Measurements from ENCODE around the gene CRHR2.

CRHR2 gene

DNA sequence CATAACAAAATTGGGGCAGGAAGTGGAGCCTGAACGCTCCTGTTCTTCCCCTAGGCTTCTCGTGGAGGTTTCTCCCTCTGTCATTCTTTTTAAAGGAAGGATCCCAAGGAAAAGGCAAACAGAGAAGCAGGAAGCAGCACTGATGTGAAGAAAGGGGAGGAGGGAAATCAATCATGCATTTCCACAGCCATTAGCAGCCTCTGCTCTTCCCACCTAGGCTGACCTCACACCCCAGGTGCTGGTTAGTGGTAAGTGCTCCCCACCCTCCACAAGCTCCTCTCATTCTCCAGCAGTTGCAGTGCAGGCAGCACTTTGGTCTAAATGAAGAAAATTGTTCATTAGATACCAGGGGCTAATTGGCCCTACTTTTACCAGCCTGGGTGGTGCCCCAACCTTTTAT, 2.6 kb downstream of the CRHR2 start:
- no peak for DNase-seq (ENCODE audit: low spot score)

DNA sequence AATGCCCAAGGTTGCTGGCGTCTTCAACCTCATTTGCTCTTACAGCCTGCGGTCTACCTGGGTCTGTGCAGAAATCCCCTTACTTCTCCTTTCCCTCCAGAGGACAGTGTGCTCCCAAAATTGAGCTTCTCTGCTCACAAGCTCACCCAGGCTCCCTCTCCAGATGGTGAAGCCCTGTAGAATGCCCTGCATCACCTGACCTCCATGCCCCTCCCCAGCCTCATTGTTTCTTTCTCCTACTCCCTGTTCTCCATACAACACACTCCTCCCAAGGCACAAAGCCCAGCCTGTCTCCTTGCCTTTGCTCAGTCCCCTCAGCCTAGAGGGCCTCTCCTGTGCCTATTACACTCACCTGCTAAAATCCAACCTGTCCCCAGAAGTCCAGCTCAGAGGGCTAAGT, 3.5 kb downstream of the CRHR2 start:
- no peak for DNase-seq (ENCODE audit: low spot score)

DNA sequence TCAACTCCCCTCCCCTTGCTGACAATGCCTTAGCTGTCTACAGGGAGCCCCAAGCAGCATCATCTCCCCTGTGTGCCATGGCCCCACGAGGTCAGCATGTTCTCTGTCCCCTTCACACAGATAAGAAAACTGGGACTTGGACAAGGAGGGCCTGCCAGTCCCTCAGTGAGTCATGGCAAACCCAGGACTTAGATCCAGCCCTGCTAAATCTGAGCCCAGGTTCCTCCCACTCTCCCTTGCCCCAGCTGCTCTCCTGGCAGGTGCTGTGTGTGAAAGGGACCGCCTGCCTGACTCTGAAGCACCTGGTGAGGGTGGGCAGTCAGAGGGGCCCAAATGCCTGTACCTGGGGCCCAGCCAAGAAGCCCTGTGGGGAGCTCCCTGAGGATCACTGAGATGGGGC, 7.4 kb downstream of the CRHR2 start:
- DNase-seq (ENCODE audit: low spot score), result no peak

DNA sequence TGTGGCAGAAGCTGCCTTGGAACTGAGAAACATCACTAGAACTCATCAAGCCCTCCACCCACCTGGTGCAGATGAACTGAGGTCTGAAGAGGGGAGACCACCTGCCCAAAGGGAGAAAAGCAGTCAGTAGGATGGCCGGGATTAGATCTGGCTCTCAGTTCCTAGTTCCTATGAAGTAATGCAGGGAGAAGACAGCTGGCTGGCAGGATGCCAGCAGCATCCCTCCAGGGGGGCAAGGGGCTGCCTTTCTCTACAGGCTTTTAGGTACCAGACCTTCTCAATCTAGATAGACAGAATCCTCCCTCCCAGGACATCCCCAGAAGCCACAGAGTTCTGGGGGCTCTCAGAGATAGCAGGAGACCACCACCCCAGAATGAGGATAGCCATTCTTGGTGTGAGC, 7.8 kb downstream of the CRHR2 start:
- DNase-seq (ENCODE audit: low spot score), result no peak

DNA sequence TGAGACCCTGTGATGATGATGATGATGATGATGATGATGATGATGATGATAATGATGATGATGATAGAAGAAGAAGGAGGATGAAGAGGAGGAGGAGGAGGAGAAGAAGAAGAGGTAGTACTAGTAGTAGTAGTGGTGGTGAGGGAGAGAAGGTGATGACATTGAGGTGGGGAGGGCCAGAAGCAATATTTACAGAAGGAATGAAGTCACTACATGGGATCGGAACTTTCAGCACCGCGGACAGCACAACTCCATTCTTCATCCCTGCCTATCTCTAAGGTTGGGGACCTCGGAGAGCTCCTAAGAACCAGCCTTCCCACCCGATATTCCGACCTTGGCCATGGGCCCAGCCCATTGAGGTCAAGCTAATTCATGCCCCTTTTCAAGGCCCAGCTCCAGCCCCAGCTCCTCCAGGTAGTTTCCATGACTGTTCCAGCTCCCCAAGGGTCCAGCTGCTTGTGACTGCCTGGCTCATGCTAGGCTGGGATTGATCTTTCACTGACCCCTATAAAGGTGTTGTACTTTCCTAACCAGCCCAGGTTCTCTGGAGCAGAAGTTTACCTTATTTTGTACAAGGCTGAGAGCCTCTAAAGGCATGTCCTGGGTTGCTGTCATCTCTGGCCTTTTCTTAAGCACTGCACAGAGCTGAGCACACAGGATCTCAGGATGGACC, 10.3 kb downstream of the CRHR2 start:
- DNase-seq (ENCODE audit: low spot score), result no peak

DNA sequence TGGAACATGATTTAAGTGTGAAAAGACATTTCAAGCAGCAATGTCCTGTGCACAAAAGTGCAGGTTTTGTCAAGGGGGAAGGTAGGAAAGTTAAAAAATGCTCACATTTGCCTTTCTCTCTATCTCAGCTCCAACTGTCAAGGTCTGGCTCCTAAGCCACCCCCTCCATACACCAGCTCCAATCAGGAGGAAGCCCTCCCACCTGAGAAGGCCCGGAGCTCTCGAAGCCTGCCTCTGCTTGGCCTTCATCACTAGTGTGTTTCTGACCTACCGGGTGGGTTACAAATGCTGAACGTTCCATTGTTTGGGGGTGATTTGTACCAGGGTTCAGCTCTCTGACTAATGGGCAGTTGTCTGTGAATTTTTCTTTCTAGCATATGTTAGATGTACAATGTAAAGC, 14.2 kb downstream of the CRHR2 start:
- no peak for DNase-seq (ENCODE audit: low spot score)

DNA sequence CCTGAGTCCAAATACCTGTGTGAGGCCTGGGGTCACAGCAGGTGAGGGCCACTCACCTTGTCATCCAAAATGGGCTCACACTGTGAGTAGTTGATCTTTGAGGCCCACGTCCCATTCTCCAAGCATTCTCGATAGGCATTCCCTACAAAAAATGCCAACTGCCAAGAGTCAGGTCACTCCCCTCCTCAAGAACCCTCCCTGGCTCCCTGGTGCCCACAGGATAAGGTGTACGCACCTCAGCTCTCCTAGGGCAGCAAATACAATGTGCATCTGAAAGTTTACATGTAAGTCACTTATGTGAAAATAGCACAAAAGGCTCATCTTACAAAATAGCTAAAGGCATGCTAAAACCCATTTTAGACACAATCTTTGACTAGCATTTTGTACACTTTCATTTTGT, 15.1 kb downstream of the CRHR2 start:
- DNase-seq (ENCODE audit: low spot score), result no peak

DNA sequence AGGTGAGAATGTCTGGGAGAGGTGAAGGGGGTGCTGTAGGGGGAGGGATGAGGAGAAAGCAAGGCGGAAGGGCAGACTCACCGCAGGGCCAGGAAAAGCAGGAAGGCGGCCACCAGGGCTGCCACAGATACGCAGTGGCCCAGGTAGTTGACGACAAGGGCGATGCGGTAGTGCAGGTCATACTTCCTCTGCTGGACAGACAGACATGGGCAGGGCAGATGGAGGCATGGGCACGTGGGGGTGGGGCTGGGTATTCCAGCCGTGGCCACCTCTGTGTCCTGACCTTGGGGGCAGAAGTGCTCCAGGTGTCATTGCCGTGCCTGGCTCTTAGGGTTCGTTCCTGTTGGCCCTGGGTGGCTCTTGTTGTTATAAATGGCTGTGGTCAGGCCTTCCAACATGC, 16.8 kb downstream of the CRHR2 start:
- DNase-seq (ENCODE audit: low spot score), result no peak

DNA sequence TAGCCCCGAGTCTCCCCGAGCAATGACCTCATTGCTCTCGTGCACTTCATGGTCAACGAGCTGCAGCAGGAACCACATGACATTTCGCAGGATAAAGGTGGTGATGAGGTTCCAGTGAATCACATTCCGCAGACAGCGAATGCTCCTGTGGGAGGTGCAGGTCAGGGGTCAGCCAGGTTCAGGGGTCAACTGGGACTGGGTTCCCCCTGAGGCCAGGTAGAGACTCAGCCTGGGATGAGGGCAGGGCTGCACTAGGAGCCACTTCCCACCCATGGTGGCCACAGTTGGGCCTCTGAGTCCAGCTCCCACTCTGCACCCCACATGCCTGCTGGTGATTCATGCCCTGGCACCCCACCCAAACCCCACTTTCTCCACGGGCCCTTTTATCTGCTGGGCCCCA, 17.2 kb downstream of the CRHR2 start:
- no peak for DNase-seq (ENCODE audit: low spot score)

DNA sequence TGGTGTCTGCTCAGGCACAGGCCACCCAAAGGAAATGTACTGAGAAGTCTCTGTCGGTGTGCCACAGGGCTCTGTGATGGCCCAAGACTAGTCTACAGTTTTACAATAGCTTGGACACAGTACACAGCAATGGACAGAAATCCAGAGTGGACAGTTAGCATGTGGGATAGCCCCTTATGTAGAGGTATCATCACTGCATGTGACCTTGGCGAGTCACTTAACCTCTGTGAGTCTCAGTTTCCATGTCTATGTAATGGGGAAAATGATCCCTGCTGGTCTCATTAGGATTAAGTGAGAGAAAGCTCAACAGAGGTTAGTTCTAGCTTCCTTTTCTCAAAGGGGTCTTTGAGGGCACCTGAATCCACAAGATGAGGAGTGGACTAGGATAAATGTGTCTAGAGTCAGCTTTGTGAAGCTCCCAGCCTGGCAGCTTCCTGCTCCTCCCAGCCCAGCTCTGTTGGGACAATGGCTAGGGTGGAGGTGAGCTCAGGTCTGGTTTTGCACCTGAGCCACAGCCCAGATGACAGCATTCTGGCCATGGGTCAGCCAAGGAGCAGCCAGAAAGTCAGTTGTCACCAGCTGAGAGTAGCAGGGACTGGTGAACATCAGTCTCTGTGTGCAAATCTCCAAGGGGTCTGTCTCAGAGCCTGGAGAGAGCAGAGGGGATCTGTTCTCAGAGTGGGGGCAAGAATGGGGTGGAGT, 17.9 kb downstream of the CRHR2 start:
- DNase-seq (ENCODE audit: low spot score), result no peak

DNA sequence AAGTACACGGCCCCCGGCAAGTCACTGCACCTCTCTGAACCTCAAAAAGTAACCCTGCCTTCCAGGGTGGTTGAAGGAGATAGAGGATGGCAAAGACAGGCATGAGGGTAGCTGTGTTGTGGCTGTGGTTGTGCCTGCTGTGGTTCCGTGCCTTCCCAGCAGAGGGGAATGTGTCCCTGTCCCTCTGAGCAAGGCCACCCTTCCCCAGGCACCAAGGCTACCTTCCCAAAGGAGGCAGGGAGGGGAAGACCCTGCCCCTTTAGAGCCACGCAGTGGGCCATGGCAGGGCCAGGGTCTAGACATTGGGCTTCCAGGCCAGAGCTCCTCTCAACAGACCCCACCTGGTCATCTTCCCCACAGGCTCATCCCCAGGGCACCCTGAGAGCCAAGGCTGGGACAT, 18.8 kb downstream of the CRHR2 start:
- DNase-seq (ENCODE audit: low spot score), result no peak

DNA sequence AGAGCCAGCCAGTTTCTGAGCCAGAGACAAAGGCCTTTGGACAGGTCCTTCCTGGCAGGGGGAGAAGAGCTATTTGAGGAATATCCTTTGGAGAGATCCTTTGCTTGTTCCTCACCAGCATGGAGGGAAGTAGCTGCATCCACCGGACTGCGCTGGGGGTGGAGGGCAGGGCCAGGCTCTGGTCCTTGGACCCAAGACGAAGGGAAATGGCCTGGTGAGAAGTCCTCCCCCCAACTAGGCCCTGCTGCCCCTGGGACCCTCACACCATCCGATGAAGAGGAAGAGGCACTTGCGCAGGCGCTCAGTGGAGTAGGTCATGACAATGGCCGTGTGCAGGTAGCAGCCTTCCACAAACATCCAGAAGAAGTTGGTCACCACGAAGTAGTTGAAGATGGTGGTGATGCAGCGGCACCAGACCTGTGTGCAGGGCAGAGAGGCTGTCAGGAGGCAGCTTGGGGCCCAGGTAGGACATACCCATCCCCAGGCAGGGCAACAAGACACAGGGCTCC, 19.8 kb downstream of the CRHR2 start:
- no peak for DNase-seq (ENCODE audit: low spot score)

DNA sequence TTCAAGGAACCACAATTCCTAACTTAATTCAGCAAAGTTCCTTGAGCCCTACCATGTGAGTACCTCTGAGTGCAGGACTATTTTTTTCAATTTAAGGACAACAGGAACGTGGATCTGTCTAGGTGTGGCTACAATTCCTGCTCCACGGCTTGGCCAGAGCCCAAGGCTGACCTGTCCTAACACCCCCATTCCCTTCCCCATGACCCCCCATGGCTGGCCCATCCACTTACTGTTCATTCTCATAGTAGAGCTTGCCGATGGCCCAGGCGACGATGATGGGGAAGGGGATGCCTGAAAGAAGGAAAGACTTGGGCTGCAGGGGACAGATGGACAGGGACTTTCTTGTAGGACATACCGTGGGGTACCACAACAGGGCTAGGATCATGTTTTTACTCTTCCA, 20.3 kb downstream of the CRHR2 start:
- no peak for DNase-seq (ENCODE audit: low spot score)

DNA sequence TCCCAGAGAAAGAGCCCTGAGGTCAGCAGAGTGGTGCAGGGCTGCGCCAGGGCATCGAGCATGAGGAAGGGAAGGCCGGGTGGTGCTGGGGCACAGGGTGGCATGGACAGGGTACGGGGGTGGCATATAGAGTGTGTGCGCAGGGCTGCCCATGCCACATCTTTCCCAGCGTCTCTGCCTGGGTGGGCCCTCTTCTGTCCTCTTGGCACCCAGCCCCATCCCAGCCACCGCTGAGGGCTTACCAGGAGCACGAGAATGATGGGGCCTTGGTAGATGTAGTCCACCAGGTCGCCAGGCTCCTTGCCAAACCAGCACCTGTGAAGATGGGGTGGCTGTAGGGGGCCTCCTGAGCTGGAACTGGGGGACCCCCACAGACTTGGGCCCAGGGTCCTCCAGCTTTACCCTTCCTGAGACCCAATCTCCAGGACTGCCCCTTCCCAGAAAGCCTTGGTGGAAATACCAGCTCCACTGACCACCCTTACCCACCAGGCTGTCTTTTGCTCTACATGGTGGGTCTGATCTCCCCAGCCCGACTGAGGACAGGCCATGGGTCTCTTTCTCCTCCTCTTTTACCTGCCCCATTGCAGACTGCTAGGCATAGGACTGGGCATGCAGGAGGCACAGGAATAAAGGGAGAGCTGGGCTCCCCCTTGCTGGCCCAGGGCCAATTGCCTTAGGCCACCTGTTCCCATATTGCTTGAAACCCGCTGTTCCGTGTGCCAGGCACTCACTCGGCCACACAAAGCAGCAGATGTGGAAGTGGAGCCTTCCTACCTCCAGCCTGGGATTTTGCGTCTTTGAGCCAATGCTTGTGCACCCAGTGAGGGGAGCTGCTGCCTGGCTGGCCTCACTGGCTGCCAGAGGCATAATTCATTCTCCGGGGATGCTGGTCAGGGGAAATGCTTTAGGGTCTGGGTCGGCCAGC, 21.7 kb downstream of the CRHR2 start:
- DNase-seq (ENCODE audit: low spot score), result peak; percentile 68

DNA sequence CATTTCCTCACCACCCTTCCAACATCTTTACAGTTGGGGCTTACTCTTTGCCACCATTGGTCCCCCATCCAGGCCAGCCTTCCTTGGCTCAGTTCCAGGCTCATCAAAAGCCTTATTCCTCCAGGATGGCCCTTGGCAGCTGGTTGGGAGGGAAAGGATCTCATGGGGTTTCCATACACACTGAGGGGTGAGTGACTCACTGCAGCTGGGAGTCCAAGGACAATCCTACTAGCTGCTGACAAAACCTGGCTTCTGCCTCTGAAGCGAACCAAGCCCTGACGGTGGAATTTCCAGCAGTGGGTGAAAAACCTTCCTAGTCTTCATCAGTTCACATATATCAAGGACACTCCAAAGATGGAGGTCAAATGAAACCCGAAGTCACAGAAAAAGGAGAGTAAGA, 22.9 kb downstream of the CRHR2 start:
- DNase-seq (ENCODE audit: low spot score), result no peak

DNA sequence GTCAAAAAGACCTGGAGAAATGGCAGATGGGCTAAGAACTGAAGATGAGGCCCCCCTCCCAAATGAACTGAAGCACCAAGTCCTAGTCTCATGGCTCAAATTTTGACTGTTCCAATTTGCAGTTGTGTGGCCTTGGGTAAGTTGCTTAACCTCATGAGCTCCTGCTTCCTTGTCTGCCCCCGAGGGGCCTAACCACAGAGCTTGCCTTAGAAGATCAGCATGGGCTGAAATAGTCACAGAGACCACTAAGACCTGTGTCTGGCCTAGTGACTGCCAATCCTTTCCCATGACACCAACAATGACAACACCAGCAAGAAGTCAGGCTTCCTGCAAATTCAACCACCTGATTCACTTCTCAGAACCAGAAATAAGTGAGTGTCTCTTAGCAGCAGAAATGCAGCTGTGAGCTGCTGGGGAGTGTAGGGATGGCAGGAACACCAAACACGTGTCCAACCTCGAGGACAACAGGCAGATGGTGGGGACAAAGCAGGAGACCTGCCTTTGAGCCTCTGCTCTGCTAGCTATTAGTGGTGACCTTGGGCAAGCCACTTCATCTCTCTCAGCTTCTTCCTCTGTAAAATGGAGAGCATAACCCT, 23.7 kb downstream of the CRHR2 start:
- no peak for DNase-seq (ENCODE audit: low spot score)

DNA sequence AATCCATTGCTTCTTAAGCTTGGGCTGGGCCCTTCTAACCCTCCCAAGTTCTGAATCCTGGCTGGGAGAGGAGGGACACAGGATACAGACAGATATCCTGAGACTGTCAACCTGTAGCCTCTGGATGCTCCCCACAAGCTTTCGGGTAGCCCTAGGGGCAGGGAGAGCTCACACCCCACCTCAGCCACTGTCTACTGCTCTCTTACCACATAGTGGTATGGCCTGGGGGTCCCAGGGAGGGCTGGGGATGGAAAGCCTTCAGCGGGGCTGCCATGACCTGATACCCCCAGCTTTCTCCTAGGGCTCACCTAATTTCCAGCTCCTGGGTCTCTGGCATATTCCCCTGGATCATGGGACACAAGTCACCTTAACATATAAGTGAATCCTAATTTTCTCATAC, 25.1 kb downstream of the CRHR2 start:
- DNase-seq (ENCODE audit: low spot score), result no peak

DNA sequence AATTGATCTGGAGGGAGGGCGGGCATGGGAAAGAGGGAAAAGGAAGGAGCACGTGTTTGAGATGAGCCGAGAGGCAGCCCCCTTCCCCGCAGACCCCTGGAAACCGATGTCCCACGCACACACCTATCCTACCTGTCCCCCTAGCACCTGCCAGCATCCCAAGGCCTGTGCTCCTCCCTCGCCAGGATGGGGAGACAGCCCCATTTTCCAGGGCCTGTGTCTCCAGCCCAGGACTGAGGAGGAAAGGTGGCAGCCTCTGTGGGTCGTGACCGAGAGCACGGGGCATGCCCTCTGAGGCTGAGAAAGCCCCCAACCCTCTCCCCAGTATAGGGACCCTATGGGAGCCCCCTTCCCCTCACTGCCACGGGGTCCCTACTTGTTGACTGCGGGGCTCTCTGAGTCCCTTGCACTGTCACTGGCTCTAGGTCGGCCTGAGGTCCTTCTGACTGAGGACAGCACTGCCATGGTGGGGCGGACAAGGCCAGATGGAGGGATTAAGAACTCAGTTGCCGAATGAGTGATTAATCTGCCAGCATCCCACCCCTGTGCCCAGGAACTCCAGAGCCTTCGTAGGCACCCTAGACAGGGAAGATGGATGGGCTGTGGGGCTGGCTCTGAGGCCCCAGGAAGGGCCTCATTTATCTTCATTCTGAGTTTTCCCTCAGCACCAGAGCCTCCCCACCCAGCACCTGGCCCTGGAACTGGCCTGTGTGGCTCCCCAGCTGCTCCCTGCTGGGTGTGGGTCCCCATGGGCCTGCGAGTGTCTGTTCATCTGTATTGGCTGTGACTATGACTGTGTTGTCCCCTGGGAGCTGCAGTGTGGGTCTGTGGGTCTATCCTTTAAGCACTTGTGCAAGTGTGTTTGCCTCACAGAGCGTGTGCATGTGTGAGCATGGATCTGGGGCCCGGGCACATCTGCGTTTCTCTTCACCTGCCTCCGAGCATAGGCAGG, 26.0 kb downstream of the CRHR2 start:
- DNase-seq (ENCODE audit: low spot score), result no peak

DNA sequence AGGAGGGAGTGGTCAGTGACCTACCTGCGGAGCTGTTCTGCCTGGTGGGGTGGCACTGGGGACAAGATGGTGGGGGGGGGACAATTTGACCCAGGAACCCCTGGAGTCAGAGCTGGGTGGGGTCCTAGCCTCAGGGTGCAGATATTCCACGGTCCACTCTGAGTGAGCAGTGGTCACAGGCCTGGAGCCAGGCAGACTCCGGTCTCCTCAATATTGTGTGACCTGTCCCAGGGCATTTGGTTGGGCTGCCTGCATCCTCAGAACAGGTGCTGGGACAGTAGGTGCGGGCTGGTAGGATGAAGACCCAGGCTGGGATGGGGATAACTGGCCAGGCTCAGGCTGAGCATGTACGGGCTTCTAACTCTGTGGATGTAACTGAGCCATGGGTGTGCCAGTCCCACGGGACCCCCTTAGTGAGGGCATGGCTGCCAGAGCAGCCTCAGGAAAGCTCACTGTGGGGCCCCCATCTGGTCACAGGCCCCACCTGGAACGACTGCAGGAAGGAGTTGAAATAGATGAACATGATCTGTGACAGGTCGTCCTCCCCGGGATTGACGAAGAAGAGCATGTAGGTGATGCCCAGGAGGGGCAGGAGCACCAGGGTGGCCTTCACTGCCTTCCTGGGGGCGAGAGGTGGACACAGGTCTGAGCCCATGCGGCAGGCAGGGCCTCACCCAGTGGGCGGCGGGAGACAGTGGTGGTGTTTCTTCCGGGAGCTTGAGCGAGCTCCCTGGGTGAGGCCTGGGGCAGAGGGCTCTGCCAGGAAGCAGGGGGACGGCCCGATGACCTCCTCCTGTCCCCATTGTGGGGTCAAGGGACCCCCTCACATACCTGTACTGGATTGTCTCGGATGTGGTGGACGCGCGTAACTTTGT, 26.9 kb downstream of the CRHR2 start:
- DNase-seq (ENCODE audit: low spot score), result no peak

Measured in cerebellar cortex (tissue), 1 donor.